Measurements from ENCODE around the gene CTNNB1.

The CTNNB1 gene

GRCh38 chr3:41222012-41222411 lies 22.7 kb downstream of the CTNNB1 start:
- peaks cover 67% of the 10 kb centered on the region for H3K4me1 Mint-ChIP-seq
- peak overlapping the region; percentile 38 for H3K27ac Mint-ChIP-seq
- H3K9me3 Mint-ChIP-seq = no peaks in the 10 kb centered on the region
- peaks cover 57% of the 10 kb centered on the region for H3K36me3 Mint-ChIP-seq
- ATAC-seq (no peak), DNase-seq (ENCODE audit: low spot score in 2 of 2) (no peak)
- H3K4me3 Mint-ChIP-seq = no peak overlapping the region

GRCh38 chr3:41222501-41222900 lies 23.2 kb downstream of the CTNNB1 start:
- Mint-ChIP-seq H3K36me3 (peaks cover 61% of the 10 kb centered on the region), H3K4me3 (no peak overlapping the region), H3K9me3 (no peaks in the 10 kb centered on the region), H3K27ac (peak overlapping the region; percentile 38), H3K4me1 (peaks cover 62% of the 10 kb centered on the region)
- DNase-seq (ENCODE audit: low spot score in 2 of 2) (no peak), ATAC-seq (no peak)

GRCh38 chr3:41223078-41223477 lies 23.8 kb downstream of the CTNNB1 start:
- Mint-ChIP-seq H3K9me3 (no peaks in the 10 kb centered on the region), H3K36me3 (peaks cover 62% of the 10 kb centered on the region), H3K4me3 (no peak overlapping the region), H3K4me1 (peaks cover 57% of the 10 kb centered on the region), H3K27ac (peak overlapping the region; percentile 38)
- DNase-seq (ENCODE audit: low spot score in 2 of 2) (no peak), ATAC-seq (no peak)

- Mint-ChIP-seq H3K4me3 (no peak overlapping the region), H3K27ac (peak overlapping the region; percentile 14), H3K36me3 (peaks cover 68% of the 10 kb centered on the region), H3K9me3 (no peaks in the 10 kb centered on the region), H3K4me1 (peaks cover 58% of the 10 kb centered on the region)
- DNase-seq (ENCODE audit: low spot score in 2 of 2) = no peak
- ATAC-seq = no peak
Observed at GRCh38 chr3:41223691-41224090, 24.4 kb downstream of the CTNNB1 start.

DNA sequence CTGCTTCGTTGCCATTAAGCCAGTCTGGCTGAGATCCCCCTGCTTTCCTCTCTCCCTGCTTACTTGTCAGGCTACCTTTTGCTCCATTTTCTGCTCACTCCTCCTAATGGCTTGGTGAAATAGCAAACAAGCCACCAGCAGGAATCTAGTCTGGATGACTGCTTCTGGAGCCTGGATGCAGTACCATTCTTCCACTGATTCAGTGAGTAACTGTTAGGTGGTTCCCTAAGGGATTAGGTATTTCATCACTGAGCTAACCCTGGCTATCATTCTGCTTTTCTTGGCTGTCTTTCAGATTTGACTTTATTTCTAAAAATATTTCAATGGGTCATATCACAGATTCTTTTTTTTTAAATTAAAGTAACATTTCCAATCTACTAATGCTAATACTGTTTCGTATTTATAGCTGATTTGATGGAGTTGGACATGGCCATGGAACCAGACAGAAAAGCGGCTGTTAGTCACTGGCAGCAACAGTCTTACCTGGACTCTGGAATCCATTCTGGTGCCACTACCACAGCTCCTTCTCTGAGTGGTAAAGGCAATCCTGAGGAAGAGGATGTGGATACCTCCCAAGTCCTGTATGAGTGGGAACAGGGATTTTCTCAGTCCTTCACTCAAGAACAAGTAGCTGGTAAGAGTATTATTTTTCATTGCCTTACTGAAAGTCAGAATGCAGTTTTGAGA lies 25.0 kb downstream of the CTNNB1 start:
- Mint-ChIP-seq H3K27ac (peak overlapping the region; percentile 14), H3K4me3 (no peak overlapping the region), H3K9me3 (no peaks in the 10 kb centered on the region), H3K36me3 (peaks cover 74% of the 10 kb centered on the region), H3K4me1 (peaks cover 57% of the 10 kb centered on the region)
- ATAC-seq (no peak), DNase-seq (ENCODE audit: low spot score in 2 of 2) (no peak)

- H3K4me1 Mint-ChIP-seq = peaks cover 9% of the 10 kb centered on the region
- DNase-seq (ENCODE audit: low spot score in 2 of 2) = no peak
- H3K4me3 Mint-ChIP-seq = no peak overlapping the region
- no peak for ATAC-seq
- H3K27ac Mint-ChIP-seq = peak overlapping the region; percentile 35
- H3K36me3 Mint-ChIP-seq = peaks cover 100% of the 10 kb centered on the region
- H3K9me3 Mint-ChIP-seq = no peaks in the 10 kb centered on the region
Observed at GRCh38 chr3:41234823-41235721, 35.8 kb downstream of the CTNNB1 start.

GRCh38 chr3:41236228-41236627 lies 36.9 kb downstream of the CTNNB1 start:
- Mint-ChIP-seq H3K9me3 (no peaks in the 10 kb centered on the region), H3K27ac (peak overlapping the region; percentile 35), H3K4me1 (peaks cover 9% of the 10 kb centered on the region), H3K4me3 (no peak overlapping the region), H3K36me3 (peaks cover 100% of the 10 kb centered on the region)
- no peak for ATAC-seq
- DNase-seq (ENCODE audit: low spot score in 2 of 2) = no peak

GRCh38 chr3:41237907-41238306 lies 38.6 kb downstream of the CTNNB1 start:
- Mint-ChIP-seq H3K9me3 (no peaks in the 10 kb centered on the region), H3K36me3 (peaks cover 100% of the 10 kb centered on the region), H3K4me3 (no peak overlapping the region), H3K4me1 (no peaks in the 10 kb centered on the region), H3K27ac (peak overlapping the region; percentile 6)
- no peak for ATAC-seq
- no peak for DNase-seq (ENCODE audit: low spot score in 2 of 2)

DNA sequence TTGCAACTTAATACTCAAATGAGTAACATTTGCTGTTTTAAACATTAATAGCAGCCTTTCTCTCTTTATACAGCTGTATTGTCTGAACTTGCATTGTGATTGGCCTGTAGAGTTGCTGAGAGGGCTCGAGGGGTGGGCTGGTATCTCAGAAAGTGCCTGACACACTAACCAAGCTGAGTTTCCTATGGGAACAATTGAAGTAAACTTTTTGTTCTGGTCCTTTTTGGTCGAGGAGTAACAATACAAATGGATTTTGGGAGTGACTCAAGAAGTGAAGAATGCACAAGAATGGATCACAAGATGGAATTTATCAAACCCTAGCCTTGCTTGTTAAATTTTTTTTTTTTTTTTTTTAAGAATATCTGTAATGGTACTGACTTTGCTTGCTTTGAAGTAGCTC lies 40.3 kb downstream of the CTNNB1 start:
- no peaks in the 10 kb centered on the region for H3K4me1 Mint-ChIP-seq
- H3K27ac Mint-ChIP-seq = peak overlapping the region; percentile 66
- no peak overlapping the region for H3K4me3 Mint-ChIP-seq
- no peak for DNase-seq (ENCODE audit: low spot score in 2 of 2)
- peaks cover 91% of the 10 kb centered on the region for H3K36me3 Mint-ChIP-seq
- no peak for ATAC-seq
- no peaks in the 10 kb centered on the region for H3K9me3 Mint-ChIP-seq

GRCh38 chr3:41241161-41241560 lies 41.9 kb downstream of the CTNNB1 start:
- no peak for DNase-seq (ENCODE audit: low spot score in 2 of 2)
- peaks cover 75% of the 10 kb centered on the region for H3K36me3 Mint-ChIP-seq
- no peaks in the 10 kb centered on the region for H3K4me1 Mint-ChIP-seq
- peak overlapping the region; percentile 53 for H3K27ac Mint-ChIP-seq
- H3K9me3 Mint-ChIP-seq = no peaks in the 10 kb centered on the region
- no peak overlapping the region for H3K4me3 Mint-ChIP-seq
- ATAC-seq = no peak

GRCh38 chr3:41241800-41242571 lies 42.7 kb downstream of the CTNNB1 start:
- DNase-seq (ENCODE audit: low spot score in 2 of 2) (no peak), ATAC-seq (no peak)

GRCh38 chr3:41243183-41243582 lies 43.9 kb downstream of the CTNNB1 start:
- no peak for DNase-seq (ENCODE audit: low spot score in 2 of 2)
- no peak overlapping the region for H3K4me3 Mint-ChIP-seq
- no peaks in the 10 kb centered on the region for H3K9me3 Mint-ChIP-seq
- H3K4me1 Mint-ChIP-seq = no peaks in the 10 kb centered on the region
- H3K27ac Mint-ChIP-seq = peak overlapping the region; percentile 53
- ATAC-seq = no peak
- H3K36me3 Mint-ChIP-seq = peaks cover 55% of the 10 kb centered on the region

More at GRCh38 chr3:41241800-41242571, 42.7 kb downstream of the CTNNB1 start:
- Mint-ChIP-seq H3K4me3 (no peak overlapping the region), H3K27ac (peak overlapping the region; percentile 53), H3K36me3 (peaks cover 67% of the 10 kb centered on the region), H3K9me3 (no peaks in the 10 kb centered on the region), H3K4me1 (no peaks in the 10 kb centered on the region)

GRCh38 chr3:41244620-41245336 lies 45.5 kb downstream of the CTNNB1 start:
- no peak for DNase-seq (ENCODE audit: low spot score in 2 of 2)
- Mint-ChIP-seq H3K4me3 (no peak overlapping the region), H3K27ac (no peak overlapping the region)

GRCh38 chr3:41247055-41248004 lies 48.0 kb downstream of the CTNNB1 start:
- Mint-ChIP-seq H3K27ac (no peak overlapping the region), H3K9me3 (no peaks in the 10 kb centered on the region), H3K36me3 (peaks cover 14% of the 10 kb centered on the region), H3K4me1 (no peaks in the 10 kb centered on the region), H3K4me3 (no peak overlapping the region)
- no peak for ATAC-seq
- DNase-seq (ENCODE audit: low spot score in 2 of 2) = no peak

More at GRCh38 chr3:41244620-41245336, 45.5 kb downstream of the CTNNB1 start:
- Mint-ChIP-seq H3K36me3 (peaks cover 39% of the 10 kb centered on the region), H3K4me1 (no peaks in the 10 kb centered on the region), H3K9me3 (no peaks in the 10 kb centered on the region)
- no peak for ATAC-seq

All from stimulated activated effector memory CD8-positive, alpha-beta T cell treated with anti-CD3 and anti-CD28 coated beads, Interleukin-12 subunit alpha, Interleukin-12 subunit beta, amount 100 ng/mL, for 72 hours (primary cell).